GM12878 (cell line): ENCODE data around the gene LIMS1. TPM values are rescaled to one million over a fixed set of nuclear protein-coding genes. Genes with fewer than 3 reads are reported as not detected.

Source experiments
- ATAC-seq: fragments of 200-7000 bp; cut with Tn5 transposase; 3 replicates; pipeline ENCODE4 v1.9.1; 2020; ENCODE audit warnings: mild to moderate bottlenecking, moderate library complexity
- BruUV-seq: library from RNA; stranded (reverse); fragments of 400-500 nt; replicated peaks from 2 replicates; lab custom pipeline; 2021; lab: Mats Ljungman, UMichigan
- CTCF ChIA-PET: fragments of 300-600 bp; sonication (Branson Sonifier 250); formaldehyde crosslinking; extraction: SDS; loops from one replicate; lab custom pipeline; 2021; ENCODE audit warnings: inconsistent platforms; lab: Yijun Ruan, JAX
- POLR2A ChIA-PET: fragments of 350-600 bp; formaldehyde crosslinking; extraction: SDS; loops from one replicate; lab custom pipeline; 2021; ENCODE audit warnings: inconsistent platforms; lab: Charles Lee
- RAD21 ChIA-PET: fragments of 300-600 bp; sonication (Branson Sonifier 250); formaldehyde crosslinking; loops from one replicate; lab custom pipeline; 2023; ENCODE audit warnings: antibody characterized with exemption; ENCODE audit not compliant: unreplicated experiment; lab: Charles Lee
- SMC1A ChIA-PET: fragments of 300-600 bp; sonication (Branson Sonifier 250); formaldehyde crosslinking; loops from one replicate; lab custom pipeline; 2023; ENCODE audit not compliant: unreplicated experiment, uncharacterized antibody; lab: Charles Lee
- DNase-seq: peaks from one replicate; pipeline ENCODE4 v3.0.0-alpha.2; 2011; ENCODE audit warnings: low read depth, low spot score
- FAIRE-seq: peaks from 3 replicates; lab custom pipeline; 2011; peaks lifted over from hg19 to GRCh38; lab: Jason Lieb, UNC
- H2AFZ ChIP-seq: 2 replicates; pipeline ENCODE4 v1.6.0; 2011; ENCODE audit warnings: low read depth, low read length, control low read depth; ENCODE audit not compliant: control insufficient read depth
- H3K27ac ChIP-seq: 2 replicates; pipeline ENCODE4 v1.5.1; 2011; ENCODE audit warnings: control low read depth; ENCODE audit not compliant: control insufficient read depth, insufficient read depth
- H3K27me3 ChIP-seq, 2 experiments: replicated peaks in 1 of 2; 2 replicates each; pipeline versions ENCODE4 v1.6.0 to v1.6.1; 2011; ENCODE audit warnings: low read length in 1 of 2; ENCODE audit not compliant: control insufficient read depth in 2 of 2, insufficient read depth in 2 of 2
- H3K36me3 ChIP-seq, 2 experiments: 2 replicates each; pipeline ENCODE4 v1.5.1; 2011; ENCODE audit warnings: low read length in 1 of 2; ENCODE audit not compliant: control insufficient read depth in 2 of 2, insufficient read depth in 2 of 2
- H3K4me1 ChIP-seq: 2 replicates; pipeline ENCODE4 v1.6.1; 2011; ENCODE audit warnings: mild to moderate bottlenecking, low read length, moderate library complexity, mixed read lengths; ENCODE audit not compliant: control insufficient read depth, insufficient read depth
- H3K4me2 ChIP-seq: 2 replicates; pipeline ENCODE4 v1.6.0; 2011; ENCODE audit warnings: control low read depth; ENCODE audit not compliant: control insufficient read depth, insufficient read depth
- H3K4me3 ChIP-seq: fragments of 200-600 bp; sonication (generic); 2 replicates; pipeline ENCODE4 v1.5.1; 2016
- H3K79me2 ChIP-seq: 2 replicates; pipeline ENCODE4 v1.6.0; 2011; ENCODE audit warnings: low read length; ENCODE audit not compliant: control insufficient read depth, insufficient read depth
- H3K9ac ChIP-seq: 2 replicates; pipeline ENCODE4 v1.8.0; 2011; ENCODE audit warnings: low read length, control low read depth, mixed read lengths; ENCODE audit not compliant: control insufficient read depth, insufficient read depth
- H3K9me3 ChIP-seq: replicated peaks from 3 replicates; pipeline ENCODE4 v1.5.1; 2011; ENCODE audit warnings: mild to moderate bottlenecking, low read length; ENCODE audit not compliant: control insufficient read depth, insufficient read depth
- H4K20me1 ChIP-seq: 2 replicates; pipeline ENCODE4 v1.6.0; 2011; ENCODE audit not compliant: control insufficient read depth, insufficient read depth
- CBX3 ChIP-seq: fragments of 200-600 bp; sonication (generic); IDR thresholded peaks from 2 replicates; pipeline ENCODE4 v1.6.1; 2016; ENCODE audit warnings: low read depth, borderline replicate concordance
- E4F1 ChIP-seq: fragments of 450-650 bp; IDR thresholded peaks from 2 replicates; pipeline ENCODE4 v1.6.1; 2018; ENCODE audit warnings: borderline replicate concordance, mild to moderate bottlenecking; ENCODE audit not compliant: partially characterized antibody
- EP300 ChIP-seq, 2 experiments: fragments of 150-350 bp in 1 of 2; IDR thresholded peaks; 2 replicates each; pipeline ENCODE4 v1.6.1; 2011 to 2012; ENCODE audit warnings: low read depth in 2 of 2, low read length in 2 of 2, borderline replicate concordance in 1 of 2, improper control_type of control experiment in 1 of 2, inconsistent platforms in 1 of 2; ENCODE audit not compliant: control insufficient read depth in 1 of 2
- GATAD2B ChIP-seq: fragments of 450-650 bp; conservative IDR thresholded peaks from 2 replicates; pipeline ENCODE4 v1.6.1; 2017; ENCODE audit warnings: low read depth, mild to moderate bottlenecking, moderate library complexity
- IRF3 ChIP-seq: fragments of 450-650 bp; IDR thresholded peaks from 2 replicates; pipeline ENCODE4 v1.6.1; 2014; ENCODE audit warnings: mild to moderate bottlenecking
- MTA3 ChIP-seq: IDR thresholded peaks from 2 replicates; pipeline ENCODE4 v1.6.1; 2012; ENCODE audit warnings: low read length, inconsistent platforms, borderline replicate concordance
- NFYA ChIP-seq: IDR thresholded peaks from 2 replicates; pipeline ENCODE4 v1.6.1; 2011; ENCODE audit warnings: low read depth, mild to moderate bottlenecking, low read length, improper control_type of control experiment, borderline replicate concordance
- NFYB ChIP-seq: IDR thresholded peaks from 2 replicates; pipeline ENCODE4 v1.6.1; 2011; ENCODE audit warnings: low read depth, mild to moderate bottlenecking, low read length, improper control_type of control experiment, moderate library complexity; ENCODE audit not compliant: insufficient read depth
- NR2C2 ChIP-seq: IDR thresholded peaks from 2 replicates; pipeline ENCODE4 v1.6.1; 2011; ENCODE audit warnings: borderline replicate concordance, low read depth; ENCODE audit not compliant: control insufficient read depth, insufficient read length
- SP1 ChIP-seq: IDR thresholded peaks from one replicate; pipeline ENCODE4 v1.6.1; 2011; ENCODE audit warnings: low read depth, low read length
- TCF3 ChIP-seq: IDR thresholded peaks from 2 replicates; pipeline ENCODE4 v1.6.1; 2012; ENCODE audit warnings: low read depth, mild to moderate bottlenecking, low read length, borderline replicate concordance; ENCODE audit not compliant: insufficient read depth
- WRNIP1 ChIP-seq: IDR thresholded peaks from 2 replicates; pipeline ENCODE4 v1.6.1; 2011; ENCODE audit warnings: low read depth, low read length, improper control_type of control experiment, borderline replicate concordance
- ZBED1 ChIP-seq: IDR thresholded peaks from 2 replicates; pipeline ENCODE4 v1.6.1; 2016; ENCODE audit warnings: borderline replicate concordance
- WGBS: methylation state at CpG from one replicate; pipeline ENCODE4 v1.1.6; 2016; ENCODE audit warnings: low lambda C conversion rate; ENCODE audit not compliant: insufficient replicate concordance, insufficient coverage; ENCODE audit errors: missing lambda C conversion rate; 5-methylcytosine and 5-hydroxymethylcytosine counted together
- in situ Hi-C: fragments of 300-500 bp; cut with MboI; formaldehyde crosslinking; loops from 9 replicates; pipeline ENCODE4 v1.14.3; 2018; ENCODE audit warnings: mixed read lengths
- intact Hi-C: fragments of 100-400 bp; cut with micrococcal nuclease; formaldehyde crosslinking; loops from one replicate; pipeline ENCODE4 v1.14.2; 2022; ENCODE audit not compliant: unreplicated experiment
- polyA plus RNA-seq, 11 experiments: library from polyadenylated mRNA; depleted of rRNA in 4 of 11; unstranded in 6 of 11; stranded (reverse) in 5 of 11; fragments of >200 nt; fragmentation: Nextera tagmentation in 4 of 11; fragmentation: Illumina TruSeq in 1 of 11; extraction: Ambion mirVana in 4 of 11; extraction: Trizol in 1 of 11; gene quantifications; 1 replicate in 1 of 11; 2 replicates in 10 of 11; pipeline versions ENCODE4 v1.2.1 to v1.2.3, GENCODE V29; 2011 to 2016; ENCODE audit warnings: inconsistent platforms in 2 of 11, missing spikeins in 2 of 11, low read depth in 1 of 11
- total RNA-seq, 4 experiments: library from RNA; depleted of rRNA in 3 of 4; stranded (reverse); fragments of >200 nt in 3 of 4; fragmentation: Illumina TruSeq in 1 of 4; extraction: Trizol in 1 of 4; gene quantifications; 2 replicates each; pipeline versions ENCODE4 v1.2.1 to v1.2.3, GENCODE V29; 2013 to 2021

The LIMS1 gene
- total and polyA plus RNA-seq, 10 of the 15 experiments (the other 5 are each of a cell fraction or from before 2014, with no cell fraction given): 15.7 to 98.1 (median 43.9) TPM

GRCh38 chr2:108614043-108614545 lies 79.8 kb downstream of the LIMS1 start:
- intact Hi-C loops: no loop called here
- H3K9ac ChIP-seq: no peak overlapping the region

GRCh38 chr2:108614659-108615058 lies 80.4 kb downstream of the LIMS1 start:
- peaks cover 4% of the 10 kb centered on the region; the same call in 1 of the 2 replicates for H4K20me1 ChIP-seq
- no peaks in the 10 kb centered on the region for H3K27me3 ChIP-seq
- CTCF ChIA-PET: interaction anchor here (1.1 to 10.4 kb wide), 4 partner anchors 7 to 18 kb away, joined by 3 to 441 read pairs (median 20); no protein-coding TSS in a partner anchor
- ATAC-seq (no peak), DNase-seq (no peak), FAIRE-seq (no peak)
- no peak overlapping the region for H3K9ac ChIP-seq
- RAD21 ChIA-PET: interaction anchor here (3.0 to 10.2 kb wide), 2 partner anchors 8 to 17 kb away, joined by 6 to 441 read pairs; no protein-coding TSS in a partner anchor
- no peaks in the 10 kb centered on the region for H3K36me3 ChIP-seq
- SMC1A ChIA-PET: interaction anchor here (1.1 to 19.4 kb wide), 4 partner anchors 9 to 39 kb away, joined by 5 to 800 read pairs (median 13); no protein-coding TSS in a partner anchor
- no peaks in the 10 kb centered on the region for H3K9me3 ChIP-seq
- BruUV-seq: no TSS peak
- 100% methylated on average over 4 of the region's 4 CpGs for WGBS
- H3K4me1 ChIP-seq: peaks cover 44% of the 10 kb centered on the region
- H3K79me2 ChIP-seq: peaks cover 9% of the 10 kb centered on the region
- no peak overlapping the region for H3K4me3 ChIP-seq
- H3K27ac ChIP-seq: no peak overlapping the region
- H2AFZ ChIP-seq: no peak overlapping the region
- POLR2A ChIA-PET: interaction anchor here (0.6 to 1.8 kb wide), 7 partner anchors 10 to 87 kb away, joined by 3 to 8 read pairs (median 6); no protein-coding TSS in a partner anchor
- H3K4me2 ChIP-seq: no peak overlapping the region
- intact Hi-C loops (no loop called here), in situ Hi-C loops (no loop called here)
- TF ChIP-seq E4F1: no peak
- no peak for TF ChIP-seq NR2C2
- TF ChIP-seq IRF3: no peak
- TF ChIP-seq NFYA: no peak
- TF ChIP-seq EP300 (IDR thresholded peaks at IDR 0.05; ENCODE audit: borderline replicate concordance in 1 of 2, control insufficient read depth in 1 of 2, low read depth in 2 of 2, low read length in 2 of 2): no peak
- no peak for TF ChIP-seq TCF3
- no peak for TF ChIP-seq WRNIP1

More at GRCh38 chr2:108614043-108614545, 79.8 kb downstream of the LIMS1 start:
- Histone ChIP-seq H3K4me1 (peaks cover 49% of the 10 kb centered on the region), H3K4me2 (no peak overlapping the region), H3K27ac (no peak overlapping the region), H3K4me3 (no peak overlapping the region), H2AFZ (no peak overlapping the region), H3K27me3 (no peaks in the 10 kb centered on the region), H3K79me2 (peaks cover 9% of the 10 kb centered on the region), H3K9me3 (no peaks in the 10 kb centered on the region), H3K36me3 (no peaks in the 10 kb centered on the region), H4K20me1 (peaks cover 4% of the 10 kb centered on the region; the same call in 1 of the 2 replicates)
- FAIRE-seq: no peak
- no peak for ATAC-seq
- no peak for DNase-seq
- TF ChIP-seq CBX3 (no peak), MTA3 (no peak), ZBED1 (no peak), SP1 (no peak), GATAD2B (no peak), NFYB (no peak)
- ChIA-PET CTCF (interaction anchor here (1.8 to 10.4 kb wide), 3 partner anchors 8 to 19 kb away, joined by 7 to 441 read pairs (median 34); no protein-coding TSS in a partner anchor), POLR2A (interaction anchor here (0.8 to 1.8 kb wide), 5 partner anchors 11 to 22 kb away, joined by 4 to 9 read pairs (median 6); no protein-coding TSS in a partner anchor), RAD21 (interaction anchor here (3.7 to 10.2 kb wide), 2 partner anchors 8 to 18 kb away, joined by 37 to 441 read pairs; no protein-coding TSS in a partner anchor), SMC1A (interaction anchor here (2.1 to 19.4 kb wide), 3 partner anchors 18 to 39 kb away, joined by 9 to 800 read pairs (median 21); no protein-coding TSS in a partner anchor)
- BruUV-seq: no TSS peak
- in situ Hi-C loops: no loop called here
- over 99% methylated on average over 8 of the region's 8 CpGs for WGBS
